Raji (cell line): ENCODE data around the gene ING4.

ENCODE experiments used
- POLR2A ChIP-seq: IDR thresholded peaks from 2 replicates; pipeline ENCODE4 v1.6.1; 2011; ENCODE audit warnings: low read depth, low read length, control low read depth; ENCODE audit not compliant: insufficient read depth

The ING4 gene

GRCh38 chr12:6662906-6663742 lies at the start of gene ING4:
TSS of gene ING4 (minus strand) at chr12:6663119. CDS start at chr12:6663101, 18 bp downstream.
- peak; percentile 68 for TF ChIP-seq POLR2A

GRCh38 chr12:6708960-6709394 lies 46.1 kb upstream of the ING4 start:
- TF ChIP-seq POLR2A: peak; percentile 63

GRCh38 chr12:6703631-6704030 lies 40.7 kb upstream of the ING4 start:
- no peak for TF ChIP-seq POLR2A

- TF ChIP-seq POLR2A: no peak
Measured at GRCh38 chr12:6701078-6701768, 38.3 kb upstream of the ING4 start.

- no peak for TF ChIP-seq POLR2A
Measured at GRCh38 chr12:6700646-6701051, 37.7 kb upstream of the ING4 start, which contains the start of gene PIANP. TSS of gene PIANP (minus strand) at chr12:6700815. CDS start at chr12:6698061, 2,754 bp downstream.

- TF ChIP-seq POLR2A: no peak
Measured at GRCh38 chr12:6699989-6700645, 37.2 kb upstream of the ING4 start.

- no peak for TF ChIP-seq POLR2A
Measured at GRCh38 chr12:6699259-6699988, 36.5 kb upstream of the ING4 start.

- no peak for TF ChIP-seq POLR2A
Measured at GRCh38 chr12:6698352-6699046, 35.6 kb upstream of the ING4 start.

GRCh38 chr12:6697584-6698351 lies 34.8 kb upstream of the ING4 start:
- TF ChIP-seq POLR2A: no peak

- no peak; the same call in 1 of the 2 replicates for TF ChIP-seq POLR2A
Measured at GRCh38 chr12:6696690-6697583, 34.0 kb upstream of the ING4 start.

- TF ChIP-seq POLR2A: no peak
Measured at GRCh38 chr12:6695313-6696045, 32.6 kb upstream of the ING4 start.

- TF ChIP-seq POLR2A: peak; percentile 25; the same call in 1 of the 2 replicates
Measured at GRCh38 chr12:6694701-6695100, 31.8 kb upstream of the ING4 start.
